CD14-positive monocyte (primary cell): ENCODE results near the gene SYT7. TPM values are rescaled to one million over a fixed set of nuclear protein-coding genes. Genes with fewer than 3 reads are reported as not detected.

ENCODE experiments used
- DNase-seq, 3 donors: peaks; one replicate each; pipeline ENCODE4 v3.0.0-alpha.2; 2011 to 2022
- H2AFZ ChIP-seq: 2 replicates; pipeline ENCODE4 v1.6.0; 2012; ENCODE audit warnings: mild to moderate bottlenecking, low read depth, low read length, inconsistent platforms; ENCODE audit not compliant: insufficient read depth, poor library complexity, severe bottlenecking
- H3K27ac ChIP-seq, 2 donors: 1 replicate in 1 of 2; 2 replicates in 1 of 2; pipeline ENCODE4 v1.5.1; 2012 to 2013; ENCODE audit warnings: low read length in 2 of 2, control low read depth in 1 of 2, inconsistent platforms in 1 of 2, low read depth in 1 of 2, mild to moderate bottlenecking in 1 of 2
- H3K27me3 ChIP-seq, 2 donors: one replicate each; pipeline versions ENCODE4 v1.6.0 to v1.6.1; 2011 to 2013; ENCODE audit warnings: low read length in 2 of 2; ENCODE audit not compliant: control insufficient read depth in 2 of 2, insufficient read depth in 2 of 2
- H3K36me3 ChIP-seq, 2 donors: replicated peaks in 1 of 2; 1 replicate in 1 of 2; 2 replicates in 1 of 2; pipeline versions ENCODE4 v1.5.1 to v1.6.1; 2012 to 2013; ENCODE audit warnings: low read length in 2 of 2, control low read depth in 1 of 2, inconsistent platforms in 1 of 2, mild to moderate bottlenecking in 1 of 2; ENCODE audit not compliant: insufficient read depth in 2 of 2, control insufficient read depth in 1 of 2
- H3K4me1 ChIP-seq, 2 donors: 1 replicate in 1 of 2; 2 replicates in 1 of 2; pipeline versions ENCODE4 v1.5.1 to v1.6.1; 2012 to 2013; ENCODE audit warnings: low read length in 2 of 2, control low read depth in 1 of 2, inconsistent platforms in 1 of 2, mild to moderate bottlenecking in 1 of 2, moderate library complexity in 1 of 2; ENCODE audit not compliant: insufficient read depth in 2 of 2, control insufficient read depth in 1 of 2
- H3K4me2 ChIP-seq: replicated peaks from 2 replicates; pipeline ENCODE3; 2012; ENCODE audit warnings: low read length, moderate library complexity, mild to moderate bottlenecking; ENCODE audit not compliant: poor library complexity, severe bottlenecking; ENCODE audit errors: extremely low read depth
- H3K4me3 ChIP-seq, 3 experiments: fragments of 200-600 bp in 1 of 3; sonication (generic) in 1 of 3; replicated peaks in 1 of 3; 1 replicate in 2 of 3; 2 replicates in 1 of 3; pipeline ENCODE4 v1.5.1; 2011 to 2013; ENCODE audit warnings: low read length in 3 of 3, mild to moderate bottlenecking in 3 of 3, control low read depth in 2 of 3, low read depth in 2 of 3, inconsistent platforms in 1 of 3, moderate library complexity in 1 of 3
- H3K79me2 ChIP-seq: 2 replicates; pipeline ENCODE4 v1.6.0; 2012; ENCODE audit warnings: mild to moderate bottlenecking, control low read depth, inconsistent platforms, low read length, moderate library complexity; ENCODE audit not compliant: insufficient read depth
- H3K9ac ChIP-seq: 2 replicates; pipeline ENCODE4 v1.6.0; 2017; ENCODE audit warnings: low read length, mild to moderate bottlenecking; ENCODE audit not compliant: insufficient read depth, poor library complexity, severe bottlenecking
- H3K9me3 ChIP-seq, 2 donors: replicated peaks in 1 of 2; 1 replicate in 1 of 2; 2 replicates in 1 of 2; pipeline versions ENCODE4 v1.5.1 to v1.6.1; 2012 to 2013; ENCODE audit warnings: low read length in 2 of 2, control low read depth in 1 of 2; ENCODE audit not compliant: control insufficient read depth in 1 of 2, insufficient read depth in 1 of 2
- H4K20me1 ChIP-seq: 2 replicates; pipeline ENCODE4 v1.6.0; 2012; ENCODE audit warnings: mild to moderate bottlenecking, low read length, control low read depth, moderate library complexity; ENCODE audit not compliant: insufficient read depth
- H3K27ac Mint-ChIP-seq, 7 donors: one replicate each; pipeline ENCODE4 v1.8.0; 2020; ENCODE audit warnings: mild to moderate bottlenecking in 7 of 7, mixed read lengths in 7 of 7, moderate library complexity in 6 of 7, inconsistent platforms in 2 of 7
- H3K27me3 Mint-ChIP-seq, 3 donors: one replicate each; pipeline ENCODE4 v1.8.0; 2021 to 2022; ENCODE audit warnings: low read depth in 3 of 3, mild to moderate bottlenecking in 3 of 3, mixed read lengths in 3 of 3, moderate library complexity in 3 of 3, inconsistent platforms in 1 of 3
- H3K36me3 Mint-ChIP-seq, 2 donors: one replicate each; pipeline ENCODE4 v1.8.0; 2020; ENCODE audit warnings: mixed read lengths in 2 of 2, inconsistent platforms in 1 of 2, mild to moderate bottlenecking in 1 of 2
- H3K4me1 Mint-ChIP-seq: one replicate; pipeline ENCODE4 v1.8.0; 2020; ENCODE audit warnings: mild to moderate bottlenecking, mixed read lengths
- H3K4me3 Mint-ChIP-seq, 2 donors: one replicate each; pipeline ENCODE4 v1.8.0; 2020; ENCODE audit warnings: mild to moderate bottlenecking in 2 of 2, mixed read lengths in 2 of 2, moderate library complexity in 1 of 2
- H3K9me3 Mint-ChIP-seq, 7 donors: one replicate each; pipeline ENCODE4 v1.8.0; 2020 to 2022; ENCODE audit warnings: mixed read lengths in 7 of 7, mild to moderate bottlenecking in 6 of 7, moderate library complexity in 6 of 7, inconsistent platforms in 2 of 7
- WGBS: methylation state at CpG from one replicate; pipeline ENCODE4 v1.1.5; 2013; ENCODE audit warnings: missing lambda C conversion rate; ENCODE audit not compliant: insufficient coverage; 5-methylcytosine and 5-hydroxymethylcytosine counted together
- intact Hi-C, 2 donors: fragments of 100-400 bp; cut with micrococcal nuclease; formaldehyde crosslinking; loops; one replicate each; pipeline versions ENCODE4 v1.15.0 to v1.15.1; 2023
- polyA plus RNA-seq, 3 donors: library from polyadenylated mRNA; depleted of rRNA in 1 of 3; unstranded in 2 of 3; stranded (reverse) in 1 of 3; fragments of 300-500 nt in 2 of 3; fragments of >200 nt in 1 of 3; fragmentation: Illumina TruSeq in 2 of 3; gene quantifications; 1 replicate in 2 of 3; 2 replicates in 1 of 3; pipeline ENCODE4 v1.2.3, GENCODE V29; 2012 to 2021
- TF ChIP-seq, protein P1 (sequence below): fragments of 200-600 bp; IDR thresholded peaks from one replicate; pipeline ENCODE4 v1.8.0; 2022; ENCODE audit warnings: antibody characterized with exemption, mild to moderate bottlenecking

Gene SYT7
- polyA plus RNA-seq, 3 donors = not detected

DNA sequence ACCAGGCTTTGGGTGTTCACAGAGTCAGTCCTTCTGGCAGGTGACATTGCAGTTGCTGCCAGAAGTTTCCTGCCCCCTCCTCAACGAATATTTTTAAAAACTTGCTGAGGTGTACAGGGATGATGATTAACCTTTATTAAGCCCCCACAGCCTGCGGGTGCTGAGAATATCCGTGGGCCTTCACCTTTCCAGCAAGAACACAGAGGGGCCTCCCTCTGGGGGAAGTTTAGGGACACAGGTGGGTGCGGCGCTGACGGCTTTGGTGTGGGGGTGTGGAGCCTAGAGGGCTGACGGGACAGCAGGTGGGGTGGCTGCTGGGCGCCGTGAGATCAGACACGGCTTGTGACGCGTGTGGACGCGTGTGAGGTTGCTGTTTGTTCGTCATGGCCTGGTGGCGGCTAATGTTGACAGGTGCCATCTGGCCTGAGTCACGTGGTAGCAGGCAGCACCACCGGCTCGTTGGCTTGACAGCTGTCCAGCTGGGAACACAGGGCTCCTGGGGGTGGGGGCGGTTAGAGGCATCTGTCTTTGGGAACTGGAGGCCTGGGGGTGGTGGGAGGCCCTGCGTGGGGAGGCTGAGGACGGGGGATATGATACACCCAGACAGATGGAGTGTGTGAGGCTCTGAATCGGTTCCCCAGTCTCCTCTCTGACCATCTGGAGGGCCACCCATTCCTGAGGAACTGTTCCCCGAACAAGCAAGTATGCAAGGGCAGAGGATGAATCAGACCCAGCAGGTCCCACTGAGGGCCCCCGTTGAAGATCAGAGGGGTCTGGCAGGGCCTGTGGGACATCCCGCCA is 84.9 kb downstream of the SYT7 start:
- H3K36me3 Mint-ChIP-seq = no peaks in the 10 kb centered on the region
- Histone ChIP-seq H3K9ac (no peak overlapping the region), H3K4me1 (no peaks in the 10 kb centered on the region), H3K9me3 (no peaks in the 10 kb centered on the region), H3K79me2 (no peaks in the 10 kb centered on the region), H3K27me3 (no peaks in the 10 kb centered on the region), H3K36me3 (no peaks in the 10 kb centered on the region), H4K20me1 (no peaks in the 10 kb centered on the region), H3K27ac (no peak overlapping the region), H3K4me2 (no peak overlapping the region), H2AFZ (no peak overlapping the region), H3K4me3 (no peak overlapping the region)
- no peaks in the 10 kb centered on the region for H3K4me1 Mint-ChIP-seq
- TF ChIP-seq, protein P1, sequence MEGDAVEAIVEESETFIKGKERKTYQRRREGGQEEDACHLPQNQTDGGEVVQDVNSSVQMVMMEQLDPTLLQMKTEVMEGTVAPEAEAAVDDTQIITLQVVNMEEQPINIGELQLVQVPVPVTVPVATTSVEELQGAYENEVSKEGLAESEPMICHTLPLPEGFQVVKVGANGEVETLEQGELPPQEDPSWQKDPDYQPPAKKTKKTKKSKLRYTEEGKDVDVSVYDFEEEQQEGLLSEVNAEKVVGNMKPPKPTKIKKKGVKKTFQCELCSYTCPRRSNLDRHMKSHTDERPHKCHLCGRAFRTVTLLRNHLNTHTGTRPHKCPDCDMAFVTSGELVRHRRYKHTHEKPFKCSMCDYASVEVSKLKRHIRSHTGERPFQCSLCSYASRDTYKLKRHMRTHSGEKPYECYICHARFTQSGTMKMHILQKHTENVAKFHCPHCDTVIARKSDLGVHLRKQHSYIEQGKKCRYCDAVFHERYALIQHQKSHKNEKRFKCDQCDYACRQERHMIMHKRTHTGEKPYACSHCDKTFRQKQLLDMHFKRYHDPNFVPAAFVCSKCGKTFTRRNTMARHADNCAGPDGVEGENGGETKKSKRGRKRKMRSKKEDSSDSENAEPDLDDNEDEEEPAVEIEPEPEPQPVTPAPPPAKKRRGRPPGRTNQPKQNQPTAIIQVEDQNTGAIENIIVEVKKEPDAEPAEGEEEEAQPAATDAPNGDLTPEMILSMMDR = no peak
- no peak for DNase-seq
- no peaks in the 10 kb centered on the region for H3K9me3 Mint-ChIP-seq
- no peak overlapping the region for H3K4me3 Mint-ChIP-seq
- intact Hi-C loops = no loop called here
- H3K27me3 Mint-ChIP-seq = peaks cover 1 to 7% (median 3%) of the 10 kb centered on the region in 3 donors
- WGBS = 92% methylated on average over 24 of the region's 26 CpGs
- H3K27ac Mint-ChIP-seq = no peak overlapping the region

DNA sequence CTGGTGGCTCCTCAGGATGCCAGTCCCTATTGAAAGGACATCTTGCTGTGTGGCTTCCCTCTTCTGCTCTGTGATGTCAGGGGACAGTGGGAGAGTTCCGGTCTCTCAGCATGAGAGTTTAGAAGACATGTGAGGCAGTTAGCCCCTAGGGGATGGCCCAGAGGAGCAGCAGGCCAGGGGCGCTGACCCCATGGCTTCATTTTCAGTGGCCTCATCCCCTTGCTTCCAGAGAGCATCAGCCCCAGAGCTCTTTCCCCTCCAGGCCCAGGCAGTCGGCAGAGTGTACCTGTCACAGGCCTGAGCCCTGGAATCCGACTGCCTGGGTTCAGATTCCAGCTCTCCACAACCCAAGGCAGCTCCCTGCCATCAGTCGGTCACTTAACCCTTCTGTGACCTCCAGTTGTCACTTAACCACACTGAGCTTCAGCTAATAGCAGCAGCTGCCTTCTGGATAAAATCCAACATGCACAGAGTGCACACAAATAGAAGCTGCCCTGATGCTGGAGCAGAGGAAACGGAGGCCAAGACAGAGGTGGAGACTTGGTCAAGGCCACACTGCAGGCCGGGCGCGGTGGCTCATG is 86.4 kb downstream of the SYT7 start:
- Mint-ChIP-seq H3K36me3 (no peaks in the 10 kb centered on the region), H3K9me3 (no peaks in the 10 kb centered on the region), H3K27ac (peak overlapping the region in 1 of 7 donors; percentile 46), H3K27me3 (peaks cover 2 to 9% (median 5%) of the 10 kb centered on the region in 3 donors), H3K4me3 (no peak overlapping the region), H3K4me1 (no peaks in the 10 kb centered on the region)
- no peaks in the 10 kb centered on the region for H3K4me1 ChIP-seq
- no peaks in the 10 kb centered on the region for H4K20me1 ChIP-seq
- H3K9me3 ChIP-seq = no peaks in the 10 kb centered on the region
- H2AFZ ChIP-seq = no peak overlapping the region
- no peaks in the 10 kb centered on the region for H3K79me2 ChIP-seq
- H3K4me3 ChIP-seq = no peak overlapping the region
- DNase-seq = no peak
- no peaks in the 10 kb centered on the region for H3K27me3 ChIP-seq
- H3K9ac ChIP-seq = no peak overlapping the region
- intact Hi-C loops = no loop called here
- no peak overlapping the region for H3K4me2 ChIP-seq
- TF ChIP-seq, protein P1 = no peak
- 91% methylated on average over 6 of the region's 9 CpGs for WGBS
- H3K36me3 ChIP-seq = no peaks in the 10 kb centered on the region
- H3K27ac ChIP-seq = no peak overlapping the region
